ENCODE measurements around the gene SKIC8. TPM values are rescaled to one million over a fixed set of nuclear protein-coding genes. Genes with fewer than 3 reads are reported as not detected.
"Not testable (repeated sequence)": the region's sequence is repeated elsewhere in the genome, so short reads cannot be mapped to it uniquely, and the experiment has no call there.

Gene SKIC8
- total RNA-seq, 1 experiment from 2014 or later, result 44.5 TPM

- Histone ChIP-seq H3K36me3 (ENCODE audit: low read depth) (no peaks in the 10 kb centered on the region), H3K79me2 (ENCODE audit: low read depth) (no peaks in the 10 kb centered on the region), H3K27ac (no peak overlapping the region), H4K20me1 (ENCODE audit: insufficient read depth) (no peaks in the 10 kb centered on the region; the same call in 1 of the 2 replicates), H3K4me3 (no peak overlapping the region), H3K4me2 (no peak overlapping the region), H3K4me1 (replicated peaks; ENCODE audit: insufficient read depth) (no peaks in the 10 kb centered on the region), H2AFZ (no peak overlapping the region), H3K9me3 (ENCODE audit: insufficient read depth, low read depth) (no peaks in the 10 kb centered on the region), H3F3A (ENCODE audit: insufficient read depth, low read depth) (no peaks in the 10 kb centered on the region), H3K9me2 (ENCODE audit: insufficient read depth) (no peaks in the 10 kb centered on the region), H3K27me3 (ENCODE audit: insufficient read depth, low read depth) (no peaks in the 10 kb centered on the region)
- no peak for DNase-seq
- CTCF ChIA-PET, result no interaction called here
- no peak for TF ChIP-seq EZH2 (IDR thresholded peaks at IDR 0.05; ENCODE audit: low read depth)
- no peak for TF ChIP-seq CTCF (conservative IDR thresholded peaks at IDR 0.05)
- intact Hi-C loops (cut with micrococcal nuclease; ENCODE audit: unreplicated experiment), result loop anchor here (10.0 kb wide), 1 partner anchor 176 kb away; no protein-coding TSS in a partner anchor
- BruUV-seq (replicated peaks), result no TSS peak
- POLR2A ChIA-PET (ENCODE audit: unreplicated experiment), result no interaction called here
Observed at GRCh38 chr15:78249131-78249530, 50.3 kb downstream of the SKIC8 start.

- POLR2A ChIA-PET (ENCODE audit: unreplicated experiment), result interaction anchor here (0.6 kb wide), 1 partner anchor 52 kb away, joined by 3 read pairs; the partner anchor contains the start of gene SKIC8
- Histone ChIP-seq H3K36me3 (ENCODE audit: low read depth) (no peaks in the 10 kb centered on the region), H3K27me3 (ENCODE audit: insufficient read depth, low read depth) (no peaks in the 10 kb centered on the region), H3K79me2 (ENCODE audit: low read depth) (no peaks in the 10 kb centered on the region), H3K27ac (no peak overlapping the region), H3K9me3 (ENCODE audit: insufficient read depth, low read depth) (no peaks in the 10 kb centered on the region), H3K4me1 (replicated peaks; ENCODE audit: insufficient read depth) (no peaks in the 10 kb centered on the region), H2AFZ (no peak overlapping the region), H3K4me3 (no peak overlapping the region), H3K9me2 (ENCODE audit: insufficient read depth) (no peaks in the 10 kb centered on the region), H4K20me1 (ENCODE audit: insufficient read depth) (no peaks in the 10 kb centered on the region; the same call in 1 of the 2 replicates), H3F3A (ENCODE audit: insufficient read depth, low read depth) (no peaks in the 10 kb centered on the region), H3K4me2 (no peak overlapping the region)
- intact Hi-C loops (cut with micrococcal nuclease; ENCODE audit: unreplicated experiment), result loop anchor here (10.0 kb wide), 1 partner anchor 177 kb away; no protein-coding TSS in a partner anchor
- BruUV-seq (replicated peaks), result no TSS peak
- TF ChIP-seq EZH2 (IDR thresholded peaks at IDR 0.05; ENCODE audit: low read depth), result no peak
- TF ChIP-seq CTCF (conservative IDR thresholded peaks at IDR 0.05), result no peak
- no peak for DNase-seq
- CTCF ChIA-PET, result no interaction called here
Observed at GRCh38 chr15:78247911-78248310, 51.5 kb downstream of the SKIC8 start.

DNA sequence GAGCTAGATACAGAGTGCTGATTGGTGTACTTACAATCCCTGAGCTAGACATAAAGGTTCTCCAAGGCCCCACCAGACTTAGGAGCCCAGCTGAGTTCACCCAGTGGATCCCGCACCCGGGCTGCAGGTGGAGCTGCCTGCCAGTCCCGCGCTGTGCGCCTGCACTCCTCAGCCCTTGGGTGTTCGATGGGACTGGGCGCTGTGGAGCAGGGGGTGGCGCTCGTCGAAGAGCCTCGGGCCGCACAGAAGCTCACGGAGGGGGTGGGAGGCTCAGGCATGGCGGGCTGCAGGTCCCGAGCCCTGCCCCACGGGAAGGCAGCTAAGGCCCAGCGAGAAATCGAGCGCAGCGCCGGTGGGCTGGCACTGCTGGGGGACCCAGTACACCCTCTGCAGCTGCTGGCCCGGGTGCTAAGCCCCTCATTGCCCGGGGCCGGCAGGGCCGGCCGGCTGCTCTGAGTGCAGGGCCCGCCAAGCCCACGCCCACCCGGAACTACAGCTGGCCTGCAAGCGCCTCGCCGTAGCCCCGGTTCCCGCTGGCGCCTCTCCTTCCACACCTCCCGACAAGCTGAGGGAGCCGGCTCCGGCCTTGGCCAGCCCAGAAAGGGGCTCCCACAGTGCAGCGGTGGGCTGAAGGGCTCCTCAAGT, 53.3 kb downstream of the SKIC8 start:
- H3K27me3 ChIP-seq (ENCODE audit: insufficient read depth, low read depth); H3K79me2 ChIP-seq (ENCODE audit: low read depth); H3K9me2 ChIP-seq (ENCODE audit: insufficient read depth); DNase-seq; POLR2A ChIA-PET (ENCODE audit: unreplicated experiment); H4K20me1 ChIP-seq (ENCODE audit: insufficient read depth); H3K4me2 ChIP-seq; H3K27ac ChIP-seq; BruUV-seq (replicated peaks); H2AFZ ChIP-seq; H3K36me3 ChIP-seq (ENCODE audit: low read depth); H3K9me3 ChIP-seq (ENCODE audit: insufficient read depth, low read depth); H3F3A ChIP-seq (ENCODE audit: insufficient read depth, low read depth); H3K4me1 ChIP-seq (replicated peaks; ENCODE audit: insufficient read depth); H3K4me3 ChIP-seq: not testable (repeated sequence)
- intact Hi-C loops (cut with micrococcal nuclease; ENCODE audit: unreplicated experiment), result loop anchor here (10.0 kb wide), 1 partner anchor 179 kb away; no protein-coding TSS in a partner anchor
- CTCF ChIA-PET, result interaction anchor here (0.6 kb wide), 1 partner anchor 8 kb away, joined by 14 read pairs; no protein-coding TSS in a partner anchor

GRCh38 chr15:78245392-78245791, 54.0 kb downstream of the SKIC8 start:
- H3K4me1 ChIP-seq (replicated peaks; ENCODE audit: insufficient read depth); H3K27me3 ChIP-seq (ENCODE audit: insufficient read depth, low read depth); H3K27ac ChIP-seq; H4K20me1 ChIP-seq (ENCODE audit: insufficient read depth); H3K36me3 ChIP-seq (ENCODE audit: low read depth); H3F3A ChIP-seq (ENCODE audit: insufficient read depth, low read depth); POLR2A ChIA-PET (ENCODE audit: unreplicated experiment); CTCF ChIA-PET; H3K9me3 ChIP-seq (ENCODE audit: insufficient read depth, low read depth); H3K9me2 ChIP-seq (ENCODE audit: insufficient read depth); H3K79me2 ChIP-seq (ENCODE audit: low read depth); DNase-seq; H2AFZ ChIP-seq; BruUV-seq (replicated peaks); H3K4me3 ChIP-seq; H3K4me2 ChIP-seq: not testable (repeated sequence)
- intact Hi-C loops (cut with micrococcal nuclease; ENCODE audit: unreplicated experiment), result loop anchor here (10.0 kb wide), 1 partner anchor 179 kb away; no protein-coding TSS in a partner anchor
